Posterior cingulate gyrus (tissue), 11 donors: ENCODE data around the gene PDE9A.

ENCODE experiments used
- DNase-seq, 10 donors: peaks; one replicate each; pipeline versions ENCODE4 v3.0.0 to v3.0.0-alpha.2; 2020 to 2021; ENCODE audit warnings: mixed read lengths in 3 of 10
- intact Hi-C: fragments of 100-400 bp; cut with DNase I; formaldehyde crosslinking; loops from one replicate; pipeline ENCODE4 v1.15.1; 2023

Gene PDE9A

GRCh38 chr21:42682661-42683210 lies 29.3 kb downstream of the PDE9A start:
- peak in 3 of 10 donors; percentile 17 to 26 (median 21) for DNase-seq
- intact Hi-C loops, result no loop called here

DNA sequence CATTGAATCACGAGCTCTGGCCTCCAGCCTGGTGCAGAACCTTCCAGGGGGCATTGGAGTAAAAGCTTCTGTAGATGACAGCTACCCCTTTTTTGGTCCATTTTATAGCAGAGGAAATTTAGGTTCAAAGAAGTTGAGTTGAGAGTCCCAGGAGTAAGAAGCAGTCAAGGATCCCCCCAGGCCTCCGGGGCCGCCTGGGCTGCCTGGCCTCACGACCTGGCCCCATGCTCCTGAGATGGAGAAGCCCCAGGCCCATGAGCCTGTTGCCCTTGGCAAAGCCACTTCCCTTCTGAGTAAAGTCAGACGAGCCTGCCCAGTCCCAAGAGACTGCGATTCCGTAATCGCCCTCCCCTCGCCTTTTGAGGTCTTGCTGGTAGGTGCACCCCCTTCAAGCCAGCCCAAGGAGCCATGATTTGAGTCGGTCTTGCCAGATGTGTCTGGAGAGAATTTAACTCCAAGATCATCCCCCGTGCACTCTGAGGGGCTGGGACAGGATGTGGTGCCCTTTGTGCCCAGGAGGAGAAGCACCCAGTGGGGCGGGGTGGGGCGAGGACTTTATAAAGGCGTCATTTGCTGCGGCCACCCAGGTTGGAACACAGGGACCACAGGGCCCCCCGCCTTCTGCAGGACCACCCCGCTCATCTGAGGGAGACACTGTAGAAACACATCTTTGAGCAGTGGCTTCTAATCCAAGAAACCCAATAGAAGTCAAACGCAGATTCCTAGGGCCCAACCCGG lies 30.1 kb downstream of the PDE9A start:
- DNase-seq, result peak in 3 of 10 donors; percentile 32 to 76 (median 70)
- intact Hi-C loops, result no loop called here

DNA sequence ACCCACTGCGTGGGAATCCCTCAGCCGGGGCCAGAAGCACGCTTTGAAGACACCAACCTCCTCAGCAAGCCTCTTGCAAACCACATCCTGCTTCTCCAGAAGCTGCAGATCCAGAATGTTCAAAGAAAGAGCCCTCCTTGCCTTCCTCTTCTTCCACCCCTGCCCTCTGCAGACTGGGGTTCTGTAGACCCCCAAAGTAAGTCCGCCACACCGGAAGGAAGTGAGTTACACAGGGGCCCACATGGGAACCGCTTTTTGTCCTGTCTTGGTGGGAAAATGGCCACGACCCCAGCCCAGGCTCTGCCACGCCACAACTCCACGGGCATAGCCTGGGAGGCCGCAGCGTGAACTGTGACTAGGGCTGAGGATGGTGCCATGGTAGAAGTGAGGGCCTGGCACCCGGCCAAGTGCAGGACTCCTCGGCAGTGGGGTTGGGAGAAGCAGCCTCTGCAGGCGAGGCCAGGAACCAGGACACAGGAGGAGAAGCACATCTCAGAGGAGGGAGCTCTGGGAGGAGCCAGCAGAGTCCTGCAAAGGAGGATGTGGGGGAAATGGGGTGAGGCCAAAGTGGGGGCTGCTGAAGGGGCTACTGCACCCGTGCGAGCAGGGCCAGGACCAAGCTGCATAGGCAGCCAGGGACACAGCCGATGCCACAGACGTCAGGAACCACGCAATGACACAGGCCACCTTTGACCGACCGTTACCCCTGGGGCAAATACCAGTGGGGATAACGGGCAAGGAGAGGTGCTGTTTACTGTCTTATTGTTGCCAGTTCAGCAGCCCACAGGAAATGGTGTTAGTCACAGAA lies 30.9 kb downstream of the PDE9A start:
- peak in 3 of 10 donors; percentile 76 to 86 (median 76) for DNase-seq
- intact Hi-C loops, result no loop called here

DNA sequence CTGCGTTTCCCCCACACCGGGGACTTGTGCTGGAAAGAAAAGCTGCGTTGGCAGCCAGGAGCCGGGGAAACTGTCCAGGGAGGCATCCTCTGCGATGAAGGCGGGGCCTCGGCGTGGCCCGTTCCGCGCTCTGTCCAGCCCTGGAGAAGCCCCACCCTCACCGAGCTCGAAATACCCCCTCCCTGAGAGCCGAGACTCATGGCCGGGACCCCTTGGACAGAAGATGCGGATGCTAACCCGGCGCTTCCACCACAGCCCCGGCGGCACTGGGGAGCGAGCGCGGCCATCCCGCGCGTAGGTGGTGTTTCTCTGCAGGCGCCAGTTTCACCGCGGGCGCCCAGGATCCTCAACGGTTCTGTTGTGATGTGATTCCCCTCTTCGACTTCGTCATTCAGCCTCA lies 31.6 kb downstream of the PDE9A start:
- intact Hi-C loops, result no loop called here

DNA sequence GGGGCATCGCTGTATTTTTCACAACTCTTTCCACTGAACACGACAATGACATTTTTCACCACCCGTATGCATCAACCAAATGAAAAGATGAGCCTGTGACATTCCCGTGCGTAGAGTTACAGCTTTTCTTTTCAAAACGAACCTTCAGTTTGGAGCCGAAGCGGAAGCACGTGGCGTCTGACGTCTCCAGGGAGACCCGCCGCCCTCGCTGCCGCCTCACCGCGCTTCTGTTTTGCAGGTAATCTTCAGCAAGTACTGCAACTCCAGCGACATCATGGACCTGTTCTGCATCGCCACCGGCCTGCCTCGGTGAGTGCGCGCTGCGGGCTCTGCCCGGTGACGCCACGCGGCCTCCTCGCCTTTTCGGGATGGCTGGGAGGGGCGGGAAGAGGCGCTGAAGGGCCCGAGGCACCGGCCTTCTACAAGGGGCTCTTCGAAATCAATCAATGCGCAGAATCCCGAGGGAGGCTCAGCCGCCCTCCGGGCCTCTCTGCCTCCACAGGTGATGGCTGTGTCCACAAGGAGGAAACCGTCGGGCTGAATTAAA lies 32.6 kb downstream of the PDE9A start:
- intact Hi-C loops, result no loop called here
- peak in 2 of 10 donors; percentile 66 to 72 for DNase-seq

More for the DNA sequence above, 31.6 kb downstream of the PDE9A start:
- DNase-seq, result peak in 8 of 10 donors; percentile 35 to 91 (median 54)

GRCh38 chr21:42687796-42688195 lies 34.4 kb downstream of the PDE9A start:
- intact Hi-C loops, result no loop called here
- DNase-seq, result peak in 2 of 10 donors; percentile 61 to 80

DNA sequence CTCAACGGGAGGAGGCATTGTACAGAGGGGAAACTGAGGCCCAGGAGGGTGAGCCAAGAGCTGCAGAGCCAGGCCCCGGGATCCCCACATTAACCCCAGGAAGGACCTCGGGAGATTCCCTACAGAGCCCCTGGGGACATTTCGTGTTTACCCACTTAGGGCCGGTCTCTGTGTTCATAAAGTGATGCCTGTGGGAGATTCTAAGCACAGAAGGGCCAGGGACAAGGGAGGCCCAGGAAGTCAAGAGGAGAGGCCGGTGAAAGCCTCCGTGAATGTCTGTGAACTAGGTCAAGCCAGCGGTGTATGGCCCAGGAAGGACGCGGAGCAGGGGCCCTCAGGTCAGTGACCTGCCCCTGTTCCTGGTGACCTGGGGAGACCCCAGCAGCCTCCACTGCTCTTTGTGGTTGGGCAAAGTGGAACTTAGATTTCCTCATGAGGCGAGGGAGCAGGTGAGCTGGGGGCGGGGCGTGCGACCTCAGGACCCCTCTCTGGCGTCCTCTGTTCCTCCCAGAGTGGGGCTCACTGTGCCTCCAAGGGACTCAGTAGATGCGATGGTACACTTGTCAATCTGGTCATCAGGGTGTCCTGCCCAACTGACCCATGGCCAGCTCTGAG lies 34.9 kb downstream of the PDE9A start:
- DNase-seq, result peak in 2 of 10 donors; percentile 22 to 64
- intact Hi-C loops, result no loop called here

DNA sequence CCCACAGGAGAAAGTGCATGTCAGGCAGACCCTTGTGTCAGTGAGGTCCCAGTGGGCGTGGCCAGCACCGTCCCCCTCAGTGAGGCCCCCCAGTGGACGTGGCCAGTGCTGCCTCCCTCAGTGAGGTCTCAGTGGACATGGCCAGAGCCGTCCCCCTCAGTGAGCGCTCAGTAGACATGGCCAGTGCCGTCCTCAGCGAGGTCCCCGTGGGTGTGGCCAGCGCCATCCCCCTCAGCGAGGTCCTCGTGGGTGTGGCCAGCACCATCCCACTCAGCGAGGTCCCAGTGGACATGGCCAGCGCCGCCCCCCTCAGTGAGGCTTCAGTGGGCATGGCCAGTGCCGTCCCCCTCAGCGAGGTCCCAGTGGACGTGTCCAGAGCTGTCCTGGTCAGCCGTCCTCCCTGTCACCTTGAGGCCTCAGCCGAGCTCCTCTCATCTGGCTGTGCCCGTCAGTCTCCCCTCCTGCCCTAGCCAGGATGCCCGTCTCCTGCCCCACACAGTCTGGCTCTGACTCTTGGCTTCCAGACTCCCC lies 35.5 kb downstream of the PDE9A start:
- intact Hi-C loops, result no loop called here
- DNase-seq, result peak in 2 of 10 donors; percentile 62 to 85

DNA sequence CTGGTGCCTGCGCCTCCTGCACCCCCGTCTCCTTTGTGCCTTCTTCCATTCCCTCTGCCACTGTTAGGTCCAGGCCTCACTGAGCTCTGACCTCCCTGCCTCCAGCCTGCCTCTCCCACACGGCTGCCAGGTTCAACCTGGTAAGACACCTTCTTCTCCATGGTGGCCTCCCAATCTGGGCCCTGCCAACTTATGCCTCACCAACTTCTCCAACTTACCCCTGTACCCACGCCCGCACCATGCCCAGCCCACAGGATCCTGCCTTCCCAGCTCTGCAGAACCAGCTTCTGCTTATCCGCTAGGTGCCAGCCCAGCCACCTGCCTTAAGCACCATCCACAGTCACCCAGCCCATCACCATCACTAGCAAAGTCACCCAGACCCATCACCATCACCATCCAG lies 37.2 kb downstream of the PDE9A start:
- intact Hi-C loops, result no loop called here
- peak in 2 of 10 donors; percentile 54 to 59 for DNase-seq

- intact Hi-C loops, result no loop called here
- DNase-seq, result peak in 2 of 10 donors; percentile 31 to 42
Observed at GRCh38 chr21:42691901-42692559, 38.6 kb downstream of the PDE9A start.

- intact Hi-C loops, result no loop called here
- peak in 2 of 10 donors; percentile 55 to 80 for DNase-seq
Observed at GRCh38 chr21:42692688-42693087, 39.3 kb downstream of the PDE9A start.

- intact Hi-C loops, result no loop called here
- DNase-seq, result peak in 2 of 10 donors; percentile 31 to 69
Observed at GRCh38 chr21:42694751-42695696, 41.6 kb downstream of the PDE9A start.

GRCh38 chr21:42695697-42696380 lies 42.4 kb downstream of the PDE9A start:
- intact Hi-C loops, result no loop called here

DNA sequence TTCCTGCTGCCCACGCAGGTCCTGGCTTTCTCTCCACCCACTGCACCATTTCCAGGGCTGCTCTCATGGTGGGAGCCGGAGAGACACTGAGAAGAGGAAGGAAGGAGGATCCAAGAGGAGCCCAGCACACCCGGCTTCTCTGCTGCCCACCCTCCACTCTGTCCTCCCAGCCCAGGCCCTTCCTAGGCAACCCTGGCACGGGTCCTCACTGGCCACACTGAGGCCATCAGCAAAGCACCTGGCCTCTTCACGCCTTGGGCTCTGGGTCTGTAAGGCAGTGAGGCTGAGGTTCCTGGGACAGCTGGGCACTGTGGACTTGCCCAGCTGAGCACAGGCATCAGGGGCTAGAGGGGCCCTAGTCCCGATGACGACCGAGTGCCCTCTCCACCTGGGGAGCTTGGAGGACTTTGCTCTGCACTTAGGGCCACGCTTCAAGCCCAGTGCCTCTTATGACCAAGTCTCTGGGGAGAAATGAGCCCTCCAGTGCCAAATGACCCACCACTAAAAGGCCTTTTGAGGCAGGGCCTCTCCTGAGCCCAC lies 43.1 kb downstream of the PDE9A start:
- DNase-seq, result peak in 2 of 10 donors; percentile 42 to 55
- intact Hi-C loops, result no loop called here

More at GRCh38 chr21:42695697-42696380, 42.4 kb downstream of the PDE9A start:
- peak in 2 of 10 donors; percentile 39 to 59 for DNase-seq

DNA sequence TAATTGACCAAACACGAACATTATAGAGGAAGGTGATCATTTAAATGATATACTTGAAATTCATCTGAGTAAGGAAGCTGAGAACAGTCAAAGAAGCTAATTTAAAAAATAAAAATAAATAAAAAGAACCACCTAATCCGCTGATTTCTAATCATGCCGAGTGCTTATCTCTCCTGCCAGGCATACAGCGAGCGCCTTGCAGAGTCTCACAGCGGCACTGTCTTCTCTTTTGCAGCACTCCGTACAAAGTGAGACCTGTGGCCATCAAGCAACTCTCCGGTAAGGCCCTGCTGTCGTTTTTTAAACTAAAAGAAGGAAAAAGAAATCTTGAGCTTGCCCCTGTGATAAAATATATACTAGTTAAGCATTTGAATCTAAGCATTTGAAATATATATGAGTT lies 45.3 kb downstream of the PDE9A start:
- DNase-seq, result peak in 1 of 10 donors; percentile 21
- intact Hi-C loops, result no loop called here

GRCh38 chr21:42699196-42699595 lies 45.8 kb downstream of the PDE9A start:
- DNase-seq, result peak in 2 of 10 donors; percentile 13 to 70
- intact Hi-C loops, result no loop called here

DNA sequence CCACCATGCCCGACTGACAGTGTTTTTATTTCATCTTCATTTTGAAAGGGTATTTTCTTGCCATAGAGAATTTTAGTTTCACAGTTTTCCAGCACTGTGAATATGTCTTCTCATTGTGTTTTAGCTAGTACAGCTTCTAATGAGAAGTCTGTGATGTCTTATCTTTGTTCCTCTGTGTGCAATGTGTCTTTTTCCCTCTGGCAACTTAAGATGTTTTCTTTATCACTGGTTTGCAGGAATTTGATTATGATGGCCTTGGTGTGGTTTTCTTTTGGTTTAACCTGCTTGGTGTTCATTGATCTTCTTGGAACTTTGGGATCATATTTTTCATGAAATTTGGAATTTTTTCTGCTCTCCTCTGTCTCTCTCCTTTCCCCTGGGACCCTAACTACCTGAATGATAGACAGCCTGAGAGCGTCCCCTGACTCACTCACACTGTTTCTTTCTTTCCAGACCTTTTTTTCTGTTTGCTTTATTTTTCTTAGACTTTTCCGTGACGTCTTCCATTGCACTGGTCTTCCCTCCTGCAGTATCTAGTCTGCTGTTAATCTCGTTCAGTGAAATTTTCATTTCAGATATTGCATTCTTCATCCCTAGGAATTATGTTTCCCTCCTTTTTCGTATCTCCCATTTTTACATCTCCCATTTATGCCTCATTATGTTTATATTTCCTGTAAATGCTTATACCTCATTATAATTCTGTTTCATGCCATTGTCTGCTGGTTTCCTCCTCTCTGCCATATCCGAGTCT lies 48.5 kb downstream of the PDE9A start:
- intact Hi-C loops, result no loop called here
- no peak for DNase-seq
